Activated naive CD4-positive, alpha-beta T cell treated with anti-CD3 and anti-CD28 coated beads for 36 hours (primary cell): Measurements from ENCODE around the gene VAPB. TPM values are rescaled to one million over a fixed set of nuclear protein-coding genes. Genes with fewer than 3 reads are reported as not detected.

Experiments
- CTCF ChIA-PET: fragments of 350-600 bp; sonication (Branson Sonifier 250); formaldehyde crosslinking; loops from one replicate; lab custom pipeline; 2021; ENCODE audit warnings: antibody characterized with exemption; lab: Charles Lee
- DNase-seq: peaks from one replicate; pipeline ENCODE4 v3.0.0-alpha.2; 2020
- H3K27ac Mint-ChIP-seq: one replicate; pipeline ENCODE4 v1.8.0; 2021; ENCODE audit warnings: mild to moderate bottlenecking, mixed read lengths
- H3K27me3 Mint-ChIP-seq: one replicate; pipeline ENCODE4 v1.8.0; 2021; ENCODE audit warnings: low read depth, mixed read lengths
- H3K36me3 Mint-ChIP-seq: one replicate; pipeline ENCODE4 v1.8.0; 2021; ENCODE audit warnings: low read depth, mixed read lengths
- H3K4me1 Mint-ChIP-seq: one replicate; pipeline ENCODE4 v1.8.0; 2021; ENCODE audit warnings: low read depth, mixed read lengths
- H3K4me3 Mint-ChIP-seq: one replicate; pipeline ENCODE4 v1.8.0; 2021; ENCODE audit warnings: mild to moderate bottlenecking, moderate library complexity, mixed read lengths
- H3K9me3 Mint-ChIP-seq: one replicate; pipeline ENCODE4 v1.8.0; 2021; ENCODE audit warnings: mixed read lengths
- intact Hi-C: fragments of 100-400 bp; cut with micrococcal nuclease; formaldehyde crosslinking; loops from one replicate; pipeline ENCODE4 v1.15.1; 2023
- total RNA-seq, 2 experiments: library from RNA; stranded (reverse); gene quantifications; one replicate each; pipeline ENCODE4 v1.2.3, GENCODE V29; 2021

Gene VAPB
- total RNA-seq, 2 experiments from 2014 or later: 26.8 to 27.9 TPM

DNA sequence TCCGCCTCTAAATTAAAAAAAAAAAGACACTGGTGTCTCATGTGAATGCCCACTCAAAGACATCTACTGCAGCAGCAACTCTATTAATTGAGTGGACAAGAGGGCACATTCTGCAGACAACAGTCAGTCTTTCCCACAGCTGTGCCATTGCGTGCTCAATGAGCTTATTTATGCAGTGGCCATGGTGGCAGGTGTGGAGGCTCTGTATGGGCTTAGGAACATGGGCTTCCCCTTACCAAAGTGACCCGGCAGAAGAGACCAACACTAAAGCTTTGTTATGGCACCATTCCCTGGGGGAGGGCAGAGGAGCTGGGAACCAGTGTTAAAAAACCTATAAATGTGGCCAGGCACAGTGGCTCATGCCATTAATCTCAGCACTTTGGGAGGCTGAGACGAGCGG lies 4.2 kb upstream of the VAPB start:
- CTCF ChIA-PET: interaction anchor here (1.1 kb wide), 1 partner anchor 151 kb away, joined by 3 read pairs; no protein-coding TSS in a partner anchor
- no peak overlapping the region for H3K4me3 Mint-ChIP-seq

DNA sequence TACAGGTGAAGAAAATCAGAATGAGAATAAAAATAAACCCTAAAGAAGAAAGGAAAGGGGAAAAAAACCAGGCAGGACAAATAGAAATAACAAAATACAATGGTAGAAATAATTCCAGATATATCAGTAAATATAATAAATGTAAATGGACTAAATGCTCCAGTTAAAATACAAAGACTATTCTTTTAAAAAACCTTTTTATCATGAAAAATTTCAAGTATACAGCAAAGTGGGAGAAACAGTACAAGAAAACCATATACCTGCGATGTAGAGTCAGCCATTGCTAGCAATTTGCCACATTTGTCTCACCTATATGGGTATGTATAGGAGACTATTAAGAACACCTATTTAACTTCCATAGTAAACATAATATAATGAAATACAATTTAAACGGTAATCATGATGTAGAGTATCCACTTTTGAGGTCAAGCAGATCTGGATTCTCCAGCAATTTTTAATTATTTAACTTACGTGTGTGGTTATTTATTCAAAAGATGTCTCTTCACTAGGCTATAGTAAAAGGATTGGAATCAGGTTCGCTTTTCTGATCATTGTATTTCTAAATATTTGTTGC lies 914 bp upstream of the VAPB start:
- peaks cover 37% of the 10 kb centered on the region for H3K4me1 Mint-ChIP-seq
- H3K27ac Mint-ChIP-seq: no peak overlapping the region
- peaks cover 20% of the 10 kb centered on the region for H3K36me3 Mint-ChIP-seq
- no peak overlapping the region for H3K4me3 Mint-ChIP-seq
- no peaks in the 10 kb centered on the region for H3K9me3 Mint-ChIP-seq
- CTCF ChIA-PET: interaction anchor here (1.0 kb wide), 1 partner anchor 93 kb away, joined by 4 read pairs; no protein-coding TSS in a partner anchor
- intact Hi-C loops: loop anchor here (5.0 kb wide), 3 partner anchors 151 to 504 kb away; partner anchors contain the start of gene STX16
- H3K27me3 Mint-ChIP-seq: no peaks in the 10 kb centered on the region
- DNase-seq: no peak

More for the DNA sequence above, 4.2 kb upstream of the VAPB start:
- Mint-ChIP-seq H3K27ac (no peak overlapping the region), H3K27me3 (peaks cover 2% of the 10 kb centered on the region), H3K36me3 (peaks cover 2% of the 10 kb centered on the region), H3K4me1 (peaks cover 5% of the 10 kb centered on the region), H3K9me3 (peaks cover 9% of the 10 kb centered on the region)
- DNase-seq: no peak
- intact Hi-C loops: loop anchor here (5.0 kb wide), 3 partner anchors 148 to 507 kb away; partner anchors contain the start of gene STX16

DNA sequence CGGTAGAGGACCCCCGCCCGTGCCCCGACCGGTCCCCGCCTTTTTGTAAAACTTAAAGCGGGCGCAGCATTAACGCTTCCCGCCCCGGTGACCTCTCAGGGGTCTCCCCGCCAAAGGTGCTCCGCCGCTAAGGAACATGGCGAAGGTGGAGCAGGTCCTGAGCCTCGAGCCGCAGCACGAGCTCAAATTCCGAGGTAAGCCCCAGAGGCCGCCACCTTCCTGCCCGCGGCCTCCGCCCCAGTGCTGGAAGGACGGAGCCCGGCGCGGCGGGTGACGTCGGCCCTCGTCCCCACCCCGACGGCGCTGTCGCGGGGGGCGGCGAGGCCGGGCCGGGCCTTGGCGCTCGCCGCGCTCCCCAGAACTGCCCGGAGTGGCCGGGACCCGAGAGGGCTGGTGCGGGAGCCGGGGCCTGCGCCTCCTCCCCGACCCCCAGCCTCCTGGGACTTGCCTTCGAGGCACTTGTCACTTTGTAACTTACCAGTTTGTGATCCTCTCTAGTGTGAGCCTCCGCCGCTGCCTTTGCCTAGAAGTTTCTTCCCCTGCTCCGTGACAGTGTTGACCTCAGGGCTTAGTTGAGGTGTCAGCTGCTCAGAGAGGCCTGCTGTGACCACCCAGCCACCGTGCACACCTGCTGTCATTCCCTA lies 417 bp downstream of the VAPB start:
- Mint-ChIP-seq H3K27ac (peak overlapping the region; percentile 90), H3K27me3 (no peaks in the 10 kb centered on the region), H3K36me3 (peaks cover 28% of the 10 kb centered on the region), H3K4me3 (peak overlapping the region; percentile 96), H3K9me3 (no peaks in the 10 kb centered on the region), H3K4me1 (peaks cover 46% of the 10 kb centered on the region)
- peak; percentile 40 for DNase-seq
- CTCF ChIA-PET: interaction anchor here (0.8 to 1.0 kb wide), 2 partner anchors 92 to 152 kb away, joined by 3 to 4 read pairs; no protein-coding TSS in a partner anchor
- intact Hi-C loops: loop anchor here (1.0 to 5.0 kb wide), 5 partner anchors 19 to 503 kb away; partner anchors contain the start of genes RAB22A and STX16

DNA sequence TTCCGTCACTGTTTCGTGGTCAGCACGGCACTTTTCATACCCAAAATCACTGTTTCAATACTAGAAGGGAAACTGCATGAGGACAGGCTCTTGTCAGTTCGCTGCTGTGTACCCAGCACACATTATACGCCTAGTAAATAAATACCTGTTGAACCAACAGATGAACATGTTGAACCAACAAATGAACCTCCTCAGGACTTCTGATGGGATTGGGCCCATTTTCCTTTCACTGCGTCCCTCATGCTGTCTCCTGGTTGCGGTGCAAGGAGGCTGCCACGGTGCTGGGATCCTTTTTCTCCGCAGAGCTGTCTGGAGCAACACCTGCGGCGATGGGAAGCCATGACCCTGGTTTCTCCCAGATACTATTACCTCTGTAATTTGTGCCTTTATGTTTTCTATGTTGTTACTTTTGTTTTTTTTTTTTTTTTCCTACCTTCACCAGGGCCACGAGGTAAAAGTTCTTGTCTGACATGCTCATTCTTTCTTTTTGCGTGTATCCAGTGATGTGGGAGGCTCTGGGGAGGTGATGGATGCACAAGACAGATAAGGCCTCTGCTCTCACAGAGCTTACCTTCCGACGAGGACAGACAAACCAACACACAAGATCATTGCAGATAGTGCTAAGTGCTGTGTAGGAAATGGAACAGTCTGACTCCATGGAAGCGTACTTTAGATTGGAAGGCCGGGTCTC lies 1.1 kb downstream of the VAPB start:
- Mint-ChIP-seq H3K27me3 (no peaks in the 10 kb centered on the region), H3K4me1 (peaks cover 51% of the 10 kb centered on the region), H3K27ac (peak overlapping the region; percentile 90), H3K36me3 (peaks cover 28% of the 10 kb centered on the region), H3K9me3 (no peaks in the 10 kb centered on the region), H3K4me3 (peak overlapping the region; percentile 96)
- CTCF ChIA-PET: interaction anchor here (0.7 kb wide), 1 partner anchor 638 kb away, joined by 4 read pairs; no protein-coding TSS in a partner anchor
- no peak for DNase-seq
- intact Hi-C loops: loop anchor here (1.0 to 10.0 kb wide), 6 partner anchors 18 to 645 kb away; partner anchors contain the start of genes ATP5F1E, RAB22A and STX16

DNA sequence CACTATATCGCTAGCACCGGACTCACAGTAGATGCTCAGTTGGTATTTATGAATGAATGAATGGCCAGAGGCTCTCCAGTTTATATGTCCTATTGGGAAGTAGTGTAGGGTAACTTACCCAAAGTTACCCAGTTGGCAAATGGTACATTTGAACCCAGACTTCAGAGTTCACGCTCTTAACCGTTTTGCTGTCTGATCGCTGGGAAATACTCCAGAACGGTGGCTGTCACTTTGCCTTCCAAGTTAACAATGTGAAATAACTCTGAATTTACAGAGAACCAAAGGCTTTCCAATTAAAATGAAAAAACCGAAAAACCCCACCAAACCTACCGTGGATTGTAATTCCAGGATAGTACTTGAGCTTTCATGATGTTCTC lies 1.6 kb downstream of the VAPB start:
- no peak for DNase-seq
- Mint-ChIP-seq H3K27me3 (no peaks in the 10 kb centered on the region), H3K36me3 (peaks cover 29% of the 10 kb centered on the region), H3K9me3 (no peaks in the 10 kb centered on the region), H3K27ac (peak overlapping the region; percentile 90), H3K4me1 (peaks cover 57% of the 10 kb centered on the region), H3K4me3 (peak overlapping the region; percentile 96)
- CTCF ChIA-PET: interaction anchor here (0.6 to 0.7 kb wide), 2 partner anchors 305 to 638 kb away, joined by 3 to 4 read pairs; no protein-coding TSS in a partner anchor
- intact Hi-C loops: loop anchor here (10.0 kb wide), 1 partner anchor 644 kb away; the partner anchor contains the start of gene ATP5F1E

DNA sequence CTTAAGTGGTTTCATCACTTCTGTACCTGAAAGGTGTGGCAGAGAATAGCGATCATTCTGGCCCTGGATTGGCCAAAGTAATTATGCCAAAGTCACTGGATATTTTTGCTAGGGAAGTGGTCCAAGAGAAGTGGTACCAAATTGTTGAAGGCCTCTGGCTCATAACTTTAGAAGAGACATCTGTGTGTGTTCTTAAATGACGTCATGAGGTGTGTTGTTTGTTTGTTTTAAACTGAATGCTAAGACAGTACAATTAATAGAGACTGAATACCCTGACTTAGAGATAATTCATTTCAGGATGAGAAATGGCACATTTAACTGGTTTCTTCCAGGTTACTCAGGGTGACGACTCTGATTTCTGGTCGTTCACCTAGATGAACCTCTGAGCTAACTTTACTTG lies 3.3 kb downstream of the VAPB start:
- no peak for DNase-seq
- Mint-ChIP-seq H3K27ac (no peak overlapping the region), H3K9me3 (no peaks in the 10 kb centered on the region), H3K36me3 (peaks cover 31% of the 10 kb centered on the region), H3K27me3 (no peaks in the 10 kb centered on the region), H3K4me3 (no peak overlapping the region), H3K4me1 (peaks cover 70% of the 10 kb centered on the region)
- CTCF ChIA-PET: interaction anchor here (1.1 kb wide), 1 partner anchor 10 kb away, joined by 3 read pairs; no protein-coding TSS in a partner anchor
- intact Hi-C loops: loop anchor here (10.0 kb wide), 1 partner anchor 643 kb away; the partner anchor contains the start of gene ATP5F1E

DNA sequence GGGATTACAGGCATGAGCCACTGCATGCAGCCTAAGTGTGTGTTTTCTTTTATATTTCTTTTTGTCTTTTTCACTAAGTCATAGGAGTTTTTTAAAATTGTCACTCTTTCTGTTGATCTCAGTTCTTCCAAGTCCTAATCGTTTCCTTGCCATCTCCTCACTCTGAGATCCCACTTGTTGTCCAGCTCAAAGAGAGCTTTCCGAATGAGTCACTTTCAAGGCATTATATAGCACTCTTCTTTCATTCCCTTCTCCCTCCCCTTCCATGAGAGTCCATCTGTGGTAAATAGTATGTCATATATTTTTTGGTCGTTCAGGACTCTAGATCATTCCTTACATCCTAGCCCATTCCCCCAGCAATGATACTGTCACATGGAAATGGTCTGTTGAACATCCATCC lies 4.3 kb downstream of the VAPB start:
- Mint-ChIP-seq H3K27me3 (no peaks in the 10 kb centered on the region), H3K36me3 (peaks cover 31% of the 10 kb centered on the region), H3K9me3 (no peaks in the 10 kb centered on the region), H3K4me3 (no peak overlapping the region), H3K27ac (no peak overlapping the region), H3K4me1 (peaks cover 76% of the 10 kb centered on the region)
- CTCF ChIA-PET: no interaction called here
- no peak for DNase-seq
- intact Hi-C loops: loop anchor here (10.0 kb wide), 1 partner anchor 642 kb away; the partner anchor contains the start of gene ATP5F1E

DNA sequence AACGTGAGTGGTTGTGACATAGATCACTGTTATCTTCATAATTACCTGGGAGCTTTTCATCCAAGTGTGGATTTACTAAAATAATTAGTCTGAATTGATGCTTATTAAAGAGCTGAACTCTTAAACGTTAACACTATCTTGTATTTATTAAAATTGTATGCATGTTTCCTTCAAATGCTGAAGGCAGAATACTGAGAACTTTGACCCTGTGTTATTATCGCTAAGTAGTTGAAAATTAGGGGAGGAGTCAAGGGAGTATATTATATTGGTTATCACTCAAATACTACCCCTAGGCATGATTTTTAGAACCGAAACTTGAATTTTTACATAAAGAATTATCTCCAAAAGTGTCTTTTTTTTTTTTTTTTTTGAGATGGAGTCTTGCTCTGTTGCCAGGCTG lies 5.8 kb downstream of the VAPB start:
- DNase-seq: no peak
- Mint-ChIP-seq H3K27me3 (no peaks in the 10 kb centered on the region), H3K27ac (no peak overlapping the region), H3K4me1 (peaks cover 88% of the 10 kb centered on the region), H3K36me3 (peaks cover 34% of the 10 kb centered on the region), H3K4me3 (no peak overlapping the region), H3K9me3 (no peaks in the 10 kb centered on the region)
- intact Hi-C loops: loop anchor here (10.0 kb wide), 1 partner anchor 640 kb away; the partner anchor contains the start of gene ATP5F1E
- CTCF ChIA-PET: interaction anchor here (0.6 kb wide), 1 partner anchor 79 kb away, joined by 3 read pairs; no protein-coding TSS in a partner anchor

DNA sequence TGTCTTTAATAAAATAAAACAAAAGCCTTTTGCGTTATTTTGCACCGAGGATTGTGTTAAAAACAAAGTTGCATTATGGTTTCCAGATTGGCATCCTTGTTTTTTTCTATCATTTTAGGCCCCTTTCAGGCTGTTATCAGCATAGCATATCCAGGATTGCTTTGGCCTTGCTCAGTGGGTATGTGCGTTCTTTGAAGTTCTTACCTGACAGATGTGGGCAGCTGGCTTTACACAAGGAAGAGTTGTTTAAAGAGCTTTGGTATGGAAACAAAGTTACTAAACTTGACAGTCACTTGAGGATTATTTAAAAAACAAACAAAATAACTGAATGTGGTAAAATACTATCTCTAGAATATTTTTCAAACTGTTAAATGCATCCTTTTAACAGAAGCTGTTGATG lies 6.6 kb downstream of the VAPB start:
- DNase-seq: no peak
- H3K27me3 Mint-ChIP-seq: no peaks in the 10 kb centered on the region
- H3K4me1 Mint-ChIP-seq: peaks cover 88% of the 10 kb centered on the region
- no peaks in the 10 kb centered on the region for H3K9me3 Mint-ChIP-seq
- no peak overlapping the region for H3K4me3 Mint-ChIP-seq
- CTCF ChIA-PET: no interaction called here
- H3K36me3 Mint-ChIP-seq: peaks cover 29% of the 10 kb centered on the region
- H3K27ac Mint-ChIP-seq: no peak overlapping the region
- intact Hi-C loops: loop anchor here (10.0 kb wide), 1 partner anchor 639 kb away; the partner anchor contains the start of gene ATP5F1E

DNA sequence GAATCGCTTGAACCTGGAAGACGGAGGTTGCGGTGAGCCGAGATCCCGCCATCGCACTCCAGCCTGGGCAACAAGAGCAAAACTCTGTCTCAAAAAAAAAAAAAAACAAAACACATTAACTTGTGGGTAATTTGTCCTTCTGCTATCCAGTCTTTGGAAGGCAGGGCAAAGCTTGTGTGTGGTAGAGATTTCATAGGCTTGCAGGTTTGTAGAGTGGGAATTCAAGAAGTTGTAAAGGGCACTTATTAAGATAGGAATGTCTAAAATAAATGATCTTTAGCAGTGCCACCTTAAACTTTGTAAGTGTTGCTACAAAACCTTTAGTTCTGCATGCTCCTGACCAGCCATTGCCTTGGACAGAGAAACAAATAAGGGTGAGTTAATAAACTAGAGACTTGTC lies 8.4 kb downstream of the VAPB start:
- H3K36me3 Mint-ChIP-seq: peaks cover 20% of the 10 kb centered on the region
- H3K4me1 Mint-ChIP-seq: peaks cover 72% of the 10 kb centered on the region
- DNase-seq: no peak
- no peak overlapping the region for H3K27ac Mint-ChIP-seq
- no peaks in the 10 kb centered on the region for H3K9me3 Mint-ChIP-seq
- CTCF ChIA-PET: interaction anchor here (0.5 kb wide), 1 partner anchor 248 kb away, joined by 4 read pairs; no protein-coding TSS in a partner anchor
- H3K27me3 Mint-ChIP-seq: no peaks in the 10 kb centered on the region
- no peak overlapping the region for H3K4me3 Mint-ChIP-seq
- intact Hi-C loops: loop anchor here (10.0 kb wide), 1 partner anchor 637 kb away; the partner anchor contains the start of gene ATP5F1E

DNA sequence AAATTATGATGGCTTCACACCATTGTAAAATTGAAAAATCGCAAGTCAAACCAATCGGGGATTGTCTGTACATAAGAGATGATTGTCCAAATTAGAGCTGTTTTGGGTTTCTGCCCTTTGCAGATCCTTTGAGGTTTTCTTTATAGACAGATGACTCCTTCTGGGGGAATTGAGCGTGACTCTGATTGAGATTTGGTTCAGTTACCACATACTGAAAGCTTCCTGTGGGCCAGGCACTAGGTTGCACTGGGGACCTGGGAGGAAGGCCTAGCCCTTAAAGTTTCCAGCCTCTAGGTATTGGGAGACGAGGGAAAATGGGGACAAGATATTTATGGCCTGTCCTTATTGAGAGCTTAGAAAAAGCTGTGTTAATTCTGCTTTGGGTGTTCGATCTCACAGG lies 9.2 kb downstream of the VAPB start:
- CTCF ChIA-PET: no interaction called here
- no peak overlapping the region for H3K4me3 Mint-ChIP-seq
- no peak overlapping the region for H3K27ac Mint-ChIP-seq
- no peaks in the 10 kb centered on the region for H3K9me3 Mint-ChIP-seq
- H3K36me3 Mint-ChIP-seq: peaks cover 16% of the 10 kb centered on the region
- H3K4me1 Mint-ChIP-seq: peaks cover 64% of the 10 kb centered on the region
- intact Hi-C loops: loop anchor here (1.0 to 10.0 kb wide), 2 partner anchors 10 to 637 kb away; partner anchors contain the start of gene ATP5F1E
- H3K27me3 Mint-ChIP-seq: no peaks in the 10 kb centered on the region
- no peak for DNase-seq
